ENCODE results near the gene EXPH5.
"Not testable (repeated sequence)": the region's sequence is repeated elsewhere in the genome, so short reads cannot be mapped to it uniquely, and the experiment has no call there.

EXPH5 gene

DNA sequence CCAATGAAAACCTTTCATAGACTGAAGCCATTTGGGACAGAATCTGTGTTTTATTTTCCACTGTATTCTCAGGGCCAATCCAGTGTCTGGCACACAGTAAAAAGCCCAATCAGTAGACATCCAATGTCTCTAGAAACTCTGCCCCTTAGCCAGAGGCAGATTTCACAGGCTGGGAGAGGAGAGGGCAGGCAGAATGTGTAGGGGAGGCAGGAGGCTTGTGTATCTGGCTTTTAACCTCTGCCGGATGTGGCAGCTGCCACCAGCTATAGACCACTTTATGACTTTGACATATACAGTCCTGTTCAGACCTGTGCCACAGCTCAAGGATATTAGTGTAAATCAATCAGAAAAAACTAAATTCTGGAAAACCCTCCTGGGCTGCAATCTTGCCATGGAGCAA lies 4.4 kb downstream of the EXPH5 start:
- TF ChIP-seq, protein P1, sequence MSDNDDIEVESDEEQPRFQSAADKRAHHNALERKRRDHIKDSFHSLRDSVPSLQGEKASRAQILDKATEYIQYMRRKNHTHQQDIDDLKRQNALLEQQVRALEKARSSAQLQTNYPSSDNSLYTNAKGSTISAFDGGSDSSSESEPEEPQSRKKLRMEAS (IDR thresholded peaks at IDR 0.05; ENCODE audit: low read depth, low read length) = no peak
- TF ChIP-seq, protein P2, sequence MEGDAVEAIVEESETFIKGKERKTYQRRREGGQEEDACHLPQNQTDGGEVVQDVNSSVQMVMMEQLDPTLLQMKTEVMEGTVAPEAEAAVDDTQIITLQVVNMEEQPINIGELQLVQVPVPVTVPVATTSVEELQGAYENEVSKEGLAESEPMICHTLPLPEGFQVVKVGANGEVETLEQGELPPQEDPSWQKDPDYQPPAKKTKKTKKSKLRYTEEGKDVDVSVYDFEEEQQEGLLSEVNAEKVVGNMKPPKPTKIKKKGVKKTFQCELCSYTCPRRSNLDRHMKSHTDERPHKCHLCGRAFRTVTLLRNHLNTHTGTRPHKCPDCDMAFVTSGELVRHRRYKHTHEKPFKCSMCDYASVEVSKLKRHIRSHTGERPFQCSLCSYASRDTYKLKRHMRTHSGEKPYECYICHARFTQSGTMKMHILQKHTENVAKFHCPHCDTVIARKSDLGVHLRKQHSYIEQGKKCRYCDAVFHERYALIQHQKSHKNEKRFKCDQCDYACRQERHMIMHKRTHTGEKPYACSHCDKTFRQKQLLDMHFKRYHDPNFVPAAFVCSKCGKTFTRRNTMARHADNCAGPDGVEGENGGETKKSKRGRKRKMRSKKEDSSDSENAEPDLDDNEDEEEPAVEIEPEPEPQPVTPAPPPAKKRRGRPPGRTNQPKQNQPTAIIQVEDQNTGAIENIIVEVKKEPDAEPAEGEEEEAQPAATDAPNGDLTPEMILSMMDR (IDR thresholded peaks at IDR 0.05; ENCODE audit: low read depth, low read length) = no peak
- TF ChIP-seq POLR2A (IDR thresholded peaks at IDR 0.05; ENCODE audit: extremely low read depth, insufficient read length) (no peak), MYC (IDR thresholded peaks at IDR 0.05; ENCODE audit: low read depth, low read length) (no peak)
- DNase-seq (ENCODE audit: low read depth) = no peak
- no peak overlapping the region for H3K4me3 ChIP-seq (ENCODE audit: low read depth, low read length)

DNA sequence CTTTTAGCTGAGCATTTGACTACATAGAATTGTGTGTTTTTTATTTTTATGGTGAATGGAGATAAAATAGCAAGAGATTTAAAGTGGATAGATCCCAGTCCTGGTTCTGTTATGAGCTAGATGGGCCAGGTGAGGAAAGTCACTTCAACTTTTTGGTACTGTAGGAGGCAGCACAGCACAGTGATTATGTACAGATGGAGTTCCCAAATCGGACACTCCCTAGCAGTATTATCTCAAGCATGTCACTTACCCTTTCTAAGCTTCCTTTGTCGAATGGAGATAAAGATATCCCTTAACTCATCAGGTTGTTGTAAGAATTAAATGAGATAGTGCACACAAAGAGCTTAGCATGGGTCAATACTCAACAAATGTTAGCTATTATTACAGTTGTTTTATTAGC lies 5.3 kb downstream of the EXPH5 start:
- DNase-seq (ENCODE audit: low read depth) = no peak
- H3K4me3 ChIP-seq (ENCODE audit: low read depth, low read length) = no peak overlapping the region
- TF ChIP-seq, protein P1 (IDR thresholded peaks at IDR 0.05; ENCODE audit: low read depth, low read length) = no peak
- no peak for TF ChIP-seq MYC (IDR thresholded peaks at IDR 0.05; ENCODE audit: low read depth, low read length)
- TF ChIP-seq POLR2A (IDR thresholded peaks at IDR 0.05; ENCODE audit: extremely low read depth, insufficient read length) = no peak
- TF ChIP-seq, protein P2 (IDR thresholded peaks at IDR 0.05; ENCODE audit: low read depth, low read length) = no peak

DNA sequence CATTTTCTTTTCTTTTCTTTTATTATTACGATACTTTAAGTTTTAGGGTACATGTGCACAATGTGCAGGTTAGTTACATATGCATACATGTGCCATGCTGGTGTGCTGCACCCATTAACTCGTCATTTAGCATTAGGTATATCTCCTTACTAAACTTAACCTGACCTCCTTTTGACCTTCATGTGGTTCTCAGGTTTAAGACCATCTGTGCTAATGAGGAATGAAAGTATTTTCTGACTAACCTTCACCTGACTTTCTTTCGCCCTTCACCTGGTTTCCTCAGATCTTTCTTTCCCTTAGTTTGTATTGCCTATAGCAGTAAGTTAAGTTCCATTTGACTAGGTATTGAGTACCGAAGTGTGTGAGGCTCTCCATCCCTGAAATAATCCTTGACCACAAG lies 6.5 kb downstream of the EXPH5 start:
- no peak overlapping the region for H3K4me3 ChIP-seq (ENCODE audit: low read depth, low read length)
- TF ChIP-seq, protein P2 (IDR thresholded peaks at IDR 0.05; ENCODE audit: low read depth, low read length) = no peak
- TF ChIP-seq, protein P1 (IDR thresholded peaks at IDR 0.05; ENCODE audit: low read depth, low read length) = no peak
- TF ChIP-seq POLR2A (IDR thresholded peaks at IDR 0.05; ENCODE audit: extremely low read depth, insufficient read length) = no peak
- no peak for TF ChIP-seq MYC (IDR thresholded peaks at IDR 0.05; ENCODE audit: low read depth, low read length)
- DNase-seq (ENCODE audit: low read depth) = no peak

DNA sequence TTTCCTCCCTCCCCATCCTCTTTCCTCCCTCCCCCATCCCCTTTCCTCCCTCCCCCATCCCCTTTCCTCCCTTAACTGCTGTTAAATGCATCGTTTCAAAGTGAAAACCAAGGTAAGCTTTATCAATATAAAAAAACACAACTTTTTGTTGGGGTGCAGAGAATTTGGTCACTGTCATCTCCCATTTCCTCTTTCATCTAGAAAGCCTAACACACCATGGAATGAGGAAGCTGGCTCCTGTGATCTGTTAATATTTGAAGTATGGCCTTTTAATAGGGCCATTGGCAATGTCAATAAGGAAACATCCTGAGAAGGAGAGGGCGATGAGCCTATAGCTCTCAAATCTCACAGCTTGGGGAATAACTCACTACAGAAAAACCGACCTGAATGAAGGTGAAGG lies 7.0 kb downstream of the EXPH5 start:
- DNase-seq (ENCODE audit: low read depth) = peak; percentile 16
- TF ChIP-seq, protein P1 (IDR thresholded peaks at IDR 0.05; ENCODE audit: low read depth, low read length) = no peak
- TF ChIP-seq MYC (IDR thresholded peaks at IDR 0.05; ENCODE audit: low read depth, low read length) (no peak), POLR2A (IDR thresholded peaks at IDR 0.05; ENCODE audit: extremely low read depth, insufficient read length) (no peak)
- TF ChIP-seq, protein P2 (IDR thresholded peaks at IDR 0.05; ENCODE audit: low read depth, low read length) = no peak

DNA sequence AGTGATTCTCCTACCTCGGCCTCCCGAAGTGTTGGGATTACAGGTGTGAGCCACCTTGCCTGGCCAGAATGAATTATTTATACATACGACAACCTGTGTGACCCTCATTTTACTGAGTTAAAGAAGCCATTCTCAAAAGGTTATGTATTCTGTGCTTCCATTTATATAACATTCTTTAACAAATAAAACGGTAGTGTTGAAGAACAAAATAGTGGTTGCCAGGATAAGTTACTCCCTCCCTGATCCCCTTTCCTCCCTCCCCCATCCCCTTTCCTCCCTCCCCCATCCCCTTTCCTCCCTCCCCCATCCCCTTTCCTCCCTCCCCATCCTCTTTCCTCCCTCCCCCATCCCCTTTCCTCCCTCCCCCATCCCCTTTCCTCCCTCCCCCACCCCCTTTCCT lies 7.4 kb downstream of the EXPH5 start:
- DNase-seq (ENCODE audit: low read depth); H3K4me3 ChIP-seq (ENCODE audit: low read depth, low read length): not testable (repeated sequence)

More for the DNA sequence above, 7.0 kb downstream of the EXPH5 start:
- no peak overlapping the region for H3K4me3 ChIP-seq (ENCODE audit: low read depth, low read length)

DNA sequence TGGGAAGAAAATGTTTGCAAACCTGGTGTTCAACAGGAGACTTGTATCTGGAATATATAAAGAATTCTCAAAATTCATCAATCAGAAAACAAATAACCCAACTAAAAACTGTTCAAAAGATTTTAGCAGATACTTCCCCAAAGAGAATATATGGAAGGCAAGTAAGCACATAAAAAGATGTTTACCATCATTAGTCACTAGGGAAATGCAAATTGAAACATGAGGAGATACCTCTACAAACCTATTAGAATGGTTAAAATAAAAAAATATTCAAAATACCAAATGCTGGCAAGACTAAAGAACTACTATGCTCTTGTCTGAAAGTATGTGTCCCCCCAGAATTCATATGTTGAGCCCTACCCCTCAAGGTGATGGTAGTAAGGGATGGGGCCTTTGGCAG lies 8.6 kb downstream of the EXPH5 start:
- no peak overlapping the region for H3K4me3 ChIP-seq (ENCODE audit: low read depth, low read length)
- no peak for TF ChIP-seq MYC (IDR thresholded peaks at IDR 0.05; ENCODE audit: low read depth, low read length)
- no peak for TF ChIP-seq POLR2A (IDR thresholded peaks at IDR 0.05; ENCODE audit: extremely low read depth, insufficient read length)
- TF ChIP-seq, protein P2 (IDR thresholded peaks at IDR 0.05; ENCODE audit: low read depth, low read length) = no peak
- TF ChIP-seq, protein P1 (IDR thresholded peaks at IDR 0.05; ENCODE audit: low read depth, low read length) = no peak
- DNase-seq (ENCODE audit: low read depth) = no peak
